SU-DHL-6 (cell line): Measurements from ENCODE around the gene LPAR5.

Experiments used
- H2AFZ ChIP-seq: fragments of 200-600 bp; sonication (generic); 2 replicates; pipeline ENCODE4 v1.6.1; 2014; ENCODE audit warnings: low read depth, mild to moderate bottlenecking, moderate library complexity, mixed read lengths, antibody characterized with exemption, low read length; ENCODE audit not compliant: severe bottlenecking
- H3F3A ChIP-seq: fragments of 200-600 bp; shearing (Covaris generic); 2 replicates; pipeline ENCODE4 v1.6.0; 2016; ENCODE audit warnings: antibody characterized with exemption, mild to moderate bottlenecking; ENCODE audit not compliant: insufficient read depth
- H3K27ac ChIP-seq: fragments of 200-600 bp; sonication (generic); 2 replicates; pipeline ENCODE4 v1.5.1; 2016; ENCODE audit warnings: low read depth, mild to moderate bottlenecking, low read length, moderate library complexity, mixed read lengths
- H3K27me3 ChIP-seq: fragments of 200-600 bp; sonication (generic), shearing (Covaris generic); 2 replicates; pipeline ENCODE4 v1.6.0; 2014; ENCODE audit warnings: mild to moderate bottlenecking, low read length
- H3K36me3 ChIP-seq: fragments of 200-600 bp; sonication (generic); 2 replicates; pipeline ENCODE4 v1.6.1; 2014; ENCODE audit warnings: mild to moderate bottlenecking, low read length, mixed read lengths
- H3K4me2 ChIP-seq: fragments of 300-600, 200-600 bp; shearing (Covaris generic), sonication (generic); 2 replicates; pipeline ENCODE4 v1.6.0; 2014; ENCODE audit warnings: low read length, low read depth, mild to moderate bottlenecking; ENCODE audit not compliant: poor library complexity, severe bottlenecking
- H3K4me3 ChIP-seq: fragments of 200-600 bp; sonication (generic); 2 replicates; pipeline ENCODE4 v1.5.1; 2014; ENCODE audit warnings: antibody characterized with exemption, low read length, mild to moderate bottlenecking, mixed read lengths; ENCODE audit not compliant: insufficient read depth, poor library complexity, severe bottlenecking
- H3K79me2 ChIP-seq: fragments of 200-600 bp; sonication (generic); 2 replicates; pipeline ENCODE4 v1.6.1; 2014; ENCODE audit warnings: mild to moderate bottlenecking, low read length, moderate library complexity; ENCODE audit not compliant: insufficient read depth
- H3K9ac ChIP-seq: fragments of 200-600 bp; sonication (generic); 2 replicates; pipeline ENCODE4 v1.7.0; 2014; ENCODE audit warnings: mild to moderate bottlenecking, low read length
- H3K9me2 ChIP-seq: fragments of 200-600 bp; sonication (generic); replicated peaks from 2 replicates; pipeline ENCODE4 v1.6.1; 2014; ENCODE audit warnings: low read length; ENCODE audit not compliant: insufficient read depth
- H3K9me3 ChIP-seq: fragments of 200-600 bp; sonication (generic); 2 replicates; pipeline ENCODE4 v1.6.1; 2014; ENCODE audit warnings: low read length, mixed read lengths; ENCODE audit not compliant: insufficient read depth
- H4K20me1 ChIP-seq: fragments of 200-600 bp; sonication (generic); 2 replicates; pipeline ENCODE4 v1.6.1; 2014; ENCODE audit warnings: low read depth, mild to moderate bottlenecking, antibody characterized with exemption, low read length, moderate library complexity, mixed read lengths
- CTCF ChIP-seq: fragments of 200-600 bp; sonication (generic); IDR thresholded peaks from one replicate; pipeline ENCODE4 v1.5.1; 2017; ENCODE audit warnings: antibody characterized with exemption, mild to moderate bottlenecking, low read length, moderate library complexity; ENCODE audit not compliant: insufficient read depth, poor library complexity, severe bottlenecking
- EZH2phosphoT487 ChIP-seq: fragments of 200-600 bp; sonication (generic), shearing (Covaris generic); conservative IDR thresholded peaks from 2 replicates; pipeline ENCODE4 v1.6.1; 2018; ENCODE audit warnings: mild to moderate bottlenecking, antibody characterized with exemption, low read length, moderate library complexity, mixed read lengths

Gene LPAR5

GRCh38 chr12:6672143-6672542, 36.4 kb upstream of the LPAR5 start:
- H3K27me3 ChIP-seq = no peaks in the 10 kb centered on the region
- H3F3A ChIP-seq = no peaks in the 10 kb centered on the region
- no peak overlapping the region for H2AFZ ChIP-seq
- H3K9me2 ChIP-seq = no peaks in the 10 kb centered on the region
- H3K9me3 ChIP-seq = no peaks in the 10 kb centered on the region
- no peak overlapping the region for H3K9ac ChIP-seq
- H3K4me3 ChIP-seq = no peak overlapping the region
- no peak overlapping the region for H3K4me2 ChIP-seq
- H3K27ac ChIP-seq = no peak overlapping the region
- peaks cover 7% of the 10 kb centered on the region; the same call in 1 of the 2 replicates for H3K79me2 ChIP-seq
- no peaks in the 10 kb centered on the region for H4K20me1 ChIP-seq
- peaks cover 48% of the 10 kb centered on the region for H3K36me3 ChIP-seq
- TF ChIP-seq CTCF = no peak
- TF ChIP-seq EZH2phosphoT487 = no peak

GRCh38 chr12:6667559-6668210, 31.9 kb upstream of the LPAR5 start:
- Histone ChIP-seq H4K20me1 (no peaks in the 10 kb centered on the region), H3F3A (peaks cover 22% of the 10 kb centered on the region), H3K4me3 (no peak overlapping the region), H3K4me2 (no peak overlapping the region), H3K27ac (no peak overlapping the region), H3K9ac (no peak overlapping the region), H3K9me2 (no peaks in the 10 kb centered on the region), H3K79me2 (no peaks in the 10 kb centered on the region), H3K27me3 (no peaks in the 10 kb centered on the region), H3K36me3 (peaks cover 27% of the 10 kb centered on the region; the same call in 1 of the 2 replicates), H2AFZ (no peak overlapping the region), H3K9me3 (no peaks in the 10 kb centered on the region)
- no peak for TF ChIP-seq EZH2phosphoT487
- TF ChIP-seq CTCF = no peak

DNA sequence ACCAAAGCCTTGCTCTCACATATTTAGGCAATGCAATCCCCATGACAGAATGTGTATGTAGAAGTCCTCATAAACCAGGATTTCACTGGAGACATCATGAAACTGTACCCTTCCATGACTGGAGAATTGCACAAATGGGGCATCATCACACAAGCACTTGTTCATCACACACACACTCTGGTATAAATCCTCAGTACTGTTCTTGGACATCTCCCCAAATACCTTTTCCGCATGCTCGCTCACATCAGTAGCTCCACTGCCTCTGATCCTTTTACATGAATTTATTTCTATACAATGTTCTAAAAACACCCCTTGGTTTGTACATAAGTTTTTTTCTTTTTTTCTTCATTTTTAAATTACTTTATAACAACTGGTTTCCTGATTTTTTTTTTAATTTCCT, 30.5 kb upstream of the LPAR5 start:
- Histone ChIP-seq H3K9me2 (no peaks in the 10 kb centered on the region), H3K4me3 (no peak overlapping the region), H3K27me3 (no peaks in the 10 kb centered on the region), H3K79me2 (peaks cover 10% of the 10 kb centered on the region; the same call in 1 of the 2 replicates), H4K20me1 (no peaks in the 10 kb centered on the region), H3K4me2 (no peak overlapping the region), H3K9me3 (no peaks in the 10 kb centered on the region), H3K36me3 (peaks cover 19% of the 10 kb centered on the region; the same call in 1 of the 2 replicates), H3K9ac (no peak overlapping the region), H3F3A (peaks cover 22% of the 10 kb centered on the region), H2AFZ (no peak overlapping the region), H3K27ac (no peak overlapping the region)
- TF ChIP-seq EZH2phosphoT487 = no peak
- TF ChIP-seq CTCF = no peak
